HTERT RPE-1 (cell line): Measurements from ENCODE around the gene AQP5.
"Not testable (repeated sequence)": the region's sequence is repeated elsewhere in the genome, so short reads cannot be mapped to it uniquely, and the experiment has no call there.

Experiments
- in situ Hi-C: fragments of 300-500 bp; cut with MboI; formaldehyde crosslinking; loops from 4 replicates; pipeline ENCODE4 v1.14.3; 2020; ENCODE audit warnings: low sequenced_read_pairs

The AQP5 gene

GRCh38 chr12:49979016-49979586 lies 17.4 kb downstream of the AQP5 start:
- in situ Hi-C loops: no loop called here

GRCh38 chr12:49979791-49980190 lies 18.1 kb downstream of the AQP5 start:
- in situ Hi-C loops: no loop called here

GRCh38 chr12:49980501-49981349 lies 19.1 kb downstream of the AQP5 start:
- in situ Hi-C loops: no loop called here

GRCh38 chr12:49982246-49983087 lies 20.8 kb downstream of the AQP5 start:
- in situ Hi-C loops: no loop called here

- in situ Hi-C loops: no loop called here
Observed at GRCh38 chr12:49983892-49984291, 22.2 kb downstream of the AQP5 start.

- in situ Hi-C loops: no loop called here
Observed at GRCh38 chr12:49984476-49985359, 23.0 kb downstream of the AQP5 start.

- in situ Hi-C loops: no loop called here
Observed at GRCh38 chr12:49985981-49986380, 24.3 kb downstream of the AQP5 start.

- in situ Hi-C loops: not testable (repeated sequence)
Observed at GRCh38 chr12:49986476-49986875, 24.8 kb downstream of the AQP5 start.

- in situ Hi-C loops: no loop called here
Observed at GRCh38 chr12:49987625-49988303, 26.1 kb downstream of the AQP5 start.

- in situ Hi-C loops: not testable (repeated sequence)
Observed at GRCh38 chr12:49989400-49989799, 27.7 kb downstream of the AQP5 start.

GRCh38 chr12:49990273-49990672 lies 28.6 kb downstream of the AQP5 start:
- in situ Hi-C loops: no loop called here

GRCh38 chr12:49998453-49998852 lies 36.8 kb downstream of the AQP5 start:
- in situ Hi-C loops: no loop called here

- in situ Hi-C loops: no loop called here
Observed at GRCh38 chr12:50003595-50003994, 41.9 kb downstream of the AQP5 start.

GRCh38 chr12:50004696-50005095 lies 43.0 kb downstream of the AQP5 start:
- in situ Hi-C loops: no loop called here

- in situ Hi-C loops: no loop called here
Observed at GRCh38 chr12:50005175-50005574, 43.5 kb downstream of the AQP5 start.

- in situ Hi-C loops: no loop called here
Observed at GRCh38 chr12:50006280-50006679, 44.6 kb downstream of the AQP5 start.

GRCh38 chr12:50006754-50007442 lies 45.2 kb downstream of the AQP5 start:
- in situ Hi-C loops: no loop called here

- in situ Hi-C loops: no loop called here
Observed at GRCh38 chr12:50013361-50014147, 51.9 kb downstream of the AQP5 start.

GRCh38 chr12:50014342-50014741 lies 52.7 kb downstream of the AQP5 start:
- in situ Hi-C loops: no loop called here
